ENCODE results near the gene ADGRG6.

Gene ADGRG6

DNA sequence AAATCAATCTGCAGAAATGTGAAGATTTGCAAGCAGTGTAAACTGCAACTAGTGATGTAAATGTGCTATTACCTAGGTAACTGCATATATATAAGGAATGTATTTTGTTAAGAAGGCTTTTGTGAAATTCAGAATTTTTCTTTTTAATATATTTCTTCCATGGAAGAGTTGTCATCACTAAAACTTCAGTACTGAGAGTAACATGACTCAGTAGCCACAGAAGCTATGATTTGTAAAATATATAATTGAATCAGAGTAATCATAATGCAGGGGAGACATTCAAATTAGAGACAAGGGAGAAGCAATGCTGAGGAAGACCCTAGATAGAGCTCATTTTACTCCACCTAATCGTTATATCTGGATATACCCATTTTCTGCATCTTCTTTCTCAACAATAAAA, 141.7 kb downstream of the ADGRG6 start:
- no peak overlapping the region for H3K4ac ChIP-seq (ENCODE audit: low read depth, low read length)
- no peak overlapping the region for H3K23ac ChIP-seq (ENCODE audit: low read length)
- H4K12ac ChIP-seq (ENCODE audit: low read depth, low read length), result no peak overlapping the region
- no peak overlapping the region for H3K4me2 ChIP-seq (ENCODE audit: low read length)
- no peaks in the 10 kb centered on the region for H3K79me2 ChIP-seq (ENCODE audit: control insufficient read depth, insufficient read depth, low read length, poor library complexity)
- no peak overlapping the region for H2BK12ac ChIP-seq (ENCODE audit: low read length)
- no peak for DNase-seq
- H3K27me3 ChIP-seq (ENCODE audit: insufficient read depth, low read length), result no peaks in the 10 kb centered on the region
- H3K9me3 ChIP-seq (ENCODE audit: insufficient read depth, low read depth, low read length), result no peaks in the 10 kb centered on the region
- no peak overlapping the region for H2BK5ac ChIP-seq (ENCODE audit: low read depth, low read length, poor library complexity)
- H3K18ac ChIP-seq (ENCODE audit: low read length), result no peak overlapping the region
- no peak overlapping the region for H2BK120ac ChIP-seq (ENCODE audit: insufficient read depth, low read length, poor library complexity)
- H4K91ac ChIP-seq (ENCODE audit: low read depth, low read length), result no peak overlapping the region
- no peaks in the 10 kb centered on the region for H3K79me1 ChIP-seq (ENCODE audit: low read length)
- no peak overlapping the region for H3K27ac ChIP-seq (ENCODE audit: low read depth, low read length)
- H3K14ac ChIP-seq (ENCODE audit: low read length), result no peak overlapping the region
- H3K4me3 ChIP-seq (ENCODE audit: low read depth, low read length), result no peak overlapping the region
- H2AFZ ChIP-seq (ENCODE audit: insufficient read depth, low read length, poor library complexity), result no peak overlapping the region
- H3K36me3 ChIP-seq (ENCODE audit: control insufficient read depth in 1 of 2, insufficient read depth in 2 of 2, low read length in 2 of 2), result peaks cover 4 to 6% of the 10 kb centered on the region in 2 experiments
- H2AK5ac ChIP-seq (ENCODE audit: low read length), result no peak overlapping the region
- peaks cover 0 to 5% of the 10 kb centered on the region in 2 experiments for H3K4me1 ChIP-seq (ENCODE audit: control insufficient read depth in 1 of 2, insufficient read depth in 2 of 2, low read length in 2 of 2)
- no peak overlapping the region for H3K9ac ChIP-seq (ENCODE audit: low read length)
- no CpG with 5 or more reads among the region's 1 CpG for WGBS (ENCODE audit: extremely low coverage, insufficient coverage, insufficient read length)
- no peak overlapping the region for H4K8ac ChIP-seq (ENCODE audit: low read depth, low read length)

DNA sequence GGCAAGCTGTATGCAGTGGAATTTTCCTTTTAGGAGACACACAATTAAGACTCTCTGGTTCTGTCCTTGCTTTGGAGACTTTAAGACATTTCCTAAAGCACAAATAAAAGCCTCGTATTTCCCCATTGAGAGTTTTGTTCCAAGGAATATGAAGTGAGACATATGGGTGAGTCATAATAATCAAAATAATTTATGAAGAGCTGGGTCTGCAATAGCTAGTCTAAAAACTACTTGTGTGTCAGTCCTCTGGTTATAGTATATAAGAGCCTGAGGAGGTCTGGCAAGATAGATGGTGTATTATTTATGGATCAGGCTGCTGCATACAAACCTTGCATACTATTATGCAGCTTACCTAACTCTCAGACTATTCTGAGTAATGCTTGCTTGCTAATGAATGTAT, 142.6 kb downstream of the ADGRG6 start:
- Histone ChIP-seq H3K9ac (ENCODE audit: low read length) (no peak overlapping the region), H2BK5ac (ENCODE audit: low read depth, low read length, poor library complexity) (no peak overlapping the region), H2AFZ (ENCODE audit: insufficient read depth, low read length, poor library complexity) (no peak overlapping the region), H3K4me2 (ENCODE audit: low read length) (no peak overlapping the region), H4K12ac (ENCODE audit: low read depth, low read length) (no peak overlapping the region), H3K79me2 (ENCODE audit: control insufficient read depth, insufficient read depth, low read length, poor library complexity) (no peaks in the 10 kb centered on the region), H3K4me3 (ENCODE audit: low read depth, low read length) (no peak overlapping the region), H3K79me1 (ENCODE audit: low read length) (no peaks in the 10 kb centered on the region), H3K27me3 (ENCODE audit: insufficient read depth, low read length) (no peaks in the 10 kb centered on the region), H3K36me3 (ENCODE audit: control insufficient read depth in 1 of 2, insufficient read depth in 2 of 2, low read length in 2 of 2) (peaks cover 2 to 4% of the 10 kb centered on the region in 2 experiments), H3K14ac (ENCODE audit: low read length) (no peak overlapping the region), H3K4ac (ENCODE audit: low read depth, low read length) (no peak overlapping the region), H3K18ac (ENCODE audit: low read length) (no peak overlapping the region), H2AK5ac (ENCODE audit: low read length) (no peak overlapping the region), H4K8ac (ENCODE audit: low read depth, low read length) (no peak overlapping the region), H3K9me3 (ENCODE audit: insufficient read depth, low read depth, low read length) (no peaks in the 10 kb centered on the region), H4K91ac (ENCODE audit: low read depth, low read length) (no peak overlapping the region), H3K27ac (ENCODE audit: low read depth, low read length) (no peak overlapping the region), H2BK120ac (ENCODE audit: insufficient read depth, low read length, poor library complexity) (no peak overlapping the region), H2BK12ac (ENCODE audit: low read length) (no peak overlapping the region), H3K4me1 (ENCODE audit: control insufficient read depth in 1 of 2, insufficient read depth in 2 of 2, low read length in 2 of 2) (peaks cover 0 to 5% of the 10 kb centered on the region in 2 experiments), H3K23ac (ENCODE audit: low read length) (no peak overlapping the region)
- no peak for DNase-seq
- no CpG with 5 or more reads among the region's 1 CpG for WGBS (ENCODE audit: extremely low coverage, insufficient coverage, insufficient read length)

DNA sequence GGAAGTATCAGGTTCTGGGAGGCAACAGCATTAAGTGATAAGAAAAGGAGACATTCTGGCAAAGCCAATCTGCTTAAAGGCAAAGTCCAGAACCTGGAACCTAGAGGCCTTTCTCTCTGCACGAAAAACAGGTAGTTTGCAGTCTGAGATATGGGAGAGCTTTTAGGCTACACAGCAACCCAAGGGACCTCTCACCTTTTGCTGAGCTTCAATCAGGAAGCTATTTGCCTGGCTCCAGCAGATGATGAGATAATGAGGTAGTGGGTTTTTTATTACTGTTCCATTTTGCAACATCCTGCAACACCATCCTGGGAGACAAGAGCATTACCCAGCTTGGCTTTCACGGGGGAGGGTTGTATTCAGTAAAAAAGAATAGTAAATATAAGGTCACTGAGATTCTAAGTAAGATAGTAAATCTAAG, 143.1 kb downstream of the ADGRG6 start:
- Histone ChIP-seq H3K18ac (ENCODE audit: low read length) (no peak overlapping the region), H3K27me3 (ENCODE audit: insufficient read depth, low read length) (no peaks in the 10 kb centered on the region)

DNA sequence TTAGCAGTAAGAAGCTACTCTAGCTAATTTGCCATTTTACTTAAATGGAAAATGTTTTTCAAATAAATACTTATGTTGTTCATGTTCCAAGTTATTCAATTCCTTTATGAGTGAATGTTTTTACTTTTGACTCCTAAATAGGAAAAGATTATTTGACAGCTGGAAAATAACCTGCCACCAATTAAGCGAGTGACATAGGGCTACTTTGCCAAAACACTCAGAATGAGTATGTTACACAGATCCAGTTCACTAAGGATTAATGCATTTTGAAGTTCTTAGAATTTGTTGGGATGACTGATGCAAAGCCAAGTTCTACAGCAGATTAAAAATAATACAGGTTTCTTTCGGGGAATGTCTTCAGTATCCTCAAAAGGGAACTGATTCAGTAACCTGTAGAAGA, 144.4 kb downstream of the ADGRG6 start:
- no peaks in the 10 kb centered on the region for H3K27me3 ChIP-seq (ENCODE audit: insufficient read depth, low read length)
- H3K14ac ChIP-seq (ENCODE audit: low read length), result no peak overlapping the region
- peaks cover 2% of the 10 kb centered on the region for H3K9me3 ChIP-seq (ENCODE audit: insufficient read depth, low read depth, low read length)
- no peak overlapping the region for H3K23ac ChIP-seq (ENCODE audit: low read length)
- no peak overlapping the region for H3K27ac ChIP-seq (ENCODE audit: low read depth, low read length)
- H2AFZ ChIP-seq (ENCODE audit: insufficient read depth, low read length, poor library complexity), result no peak overlapping the region
- H3K79me2 ChIP-seq (ENCODE audit: control insufficient read depth, insufficient read depth, low read length, poor library complexity), result no peaks in the 10 kb centered on the region
- peaks cover 4 to 8% of the 10 kb centered on the region in 2 experiments for H3K36me3 ChIP-seq (ENCODE audit: control insufficient read depth in 1 of 2, insufficient read depth in 2 of 2, low read length in 2 of 2)
- no peak overlapping the region for H2BK12ac ChIP-seq (ENCODE audit: low read length)
- H4K91ac ChIP-seq (ENCODE audit: low read depth, low read length), result no peak overlapping the region
- H2AK5ac ChIP-seq (ENCODE audit: low read length), result no peak overlapping the region
- no peaks in the 10 kb centered on the region for H3K79me1 ChIP-seq (ENCODE audit: low read length)
- no peak overlapping the region for H3K9ac ChIP-seq (ENCODE audit: low read length)
- H3K4ac ChIP-seq (ENCODE audit: low read depth, low read length), result no peak overlapping the region
- no peak overlapping the region for H4K12ac ChIP-seq (ENCODE audit: low read depth, low read length)
- DNase-seq, result no peak
- no peak overlapping the region for H2BK5ac ChIP-seq (ENCODE audit: low read depth, low read length, poor library complexity)
- H3K4me3 ChIP-seq (ENCODE audit: low read depth, low read length), result no peak overlapping the region
- no peak overlapping the region for H3K4me2 ChIP-seq (ENCODE audit: low read length)
- H3K4me1 ChIP-seq (ENCODE audit: control insufficient read depth in 1 of 2, insufficient read depth in 2 of 2, low read length in 2 of 2), result peaks cover 0 to 5% of the 10 kb centered on the region in 2 experiments
- WGBS (ENCODE audit: extremely low coverage, insufficient coverage, insufficient read length), result no CpG with 5 or more reads among the region's 2 CpGs
- no peak overlapping the region for H3K18ac ChIP-seq (ENCODE audit: low read length)
- no peak overlapping the region for H4K8ac ChIP-seq (ENCODE audit: low read depth, low read length)
- no peak overlapping the region for H2BK120ac ChIP-seq (ENCODE audit: insufficient read depth, low read length, poor library complexity)

More for the DNA sequence above, 143.1 kb downstream of the ADGRG6 start:
- H2BK12ac ChIP-seq (ENCODE audit: low read length), result no peak overlapping the region
- DNase-seq, result no peak
- no peaks in the 10 kb centered on the region for H3K79me1 ChIP-seq (ENCODE audit: low read length)
- H3K27ac ChIP-seq (ENCODE audit: low read depth, low read length), result no peak overlapping the region
- H2BK120ac ChIP-seq (ENCODE audit: insufficient read depth, low read length, poor library complexity), result no peak overlapping the region
- H3K4ac ChIP-seq (ENCODE audit: low read depth, low read length), result no peak overlapping the region
- H4K91ac ChIP-seq (ENCODE audit: low read depth, low read length), result no peak overlapping the region
- no peak overlapping the region for H4K12ac ChIP-seq (ENCODE audit: low read depth, low read length)
- H3K9ac ChIP-seq (ENCODE audit: low read length), result no peak overlapping the region
- H2AFZ ChIP-seq (ENCODE audit: insufficient read depth, low read length, poor library complexity), result no peak overlapping the region
- H3K4me1 ChIP-seq (ENCODE audit: control insufficient read depth in 1 of 2, insufficient read depth in 2 of 2, low read length in 2 of 2), result peaks cover 0 to 5% of the 10 kb centered on the region in 2 experiments
- H3K14ac ChIP-seq (ENCODE audit: low read length), result no peak overlapping the region
- H3K23ac ChIP-seq (ENCODE audit: low read length), result no peak overlapping the region
- no CpG with 5 or more reads among the region's 2 CpGs for WGBS (ENCODE audit: extremely low coverage, insufficient coverage, insufficient read length)
- H4K8ac ChIP-seq (ENCODE audit: low read depth, low read length), result no peak overlapping the region
- H3K79me2 ChIP-seq (ENCODE audit: control insufficient read depth, insufficient read depth, low read length, poor library complexity), result no peaks in the 10 kb centered on the region
- H2AK5ac ChIP-seq (ENCODE audit: low read length), result no peak overlapping the region
- H3K36me3 ChIP-seq (ENCODE audit: control insufficient read depth in 1 of 2, insufficient read depth in 2 of 2, low read length in 2 of 2), result peaks cover 2 to 4% of the 10 kb centered on the region in 2 experiments
- H3K9me3 ChIP-seq (ENCODE audit: insufficient read depth, low read depth, low read length), result no peaks in the 10 kb centered on the region
- H3K4me3 ChIP-seq (ENCODE audit: low read depth, low read length), result no peak overlapping the region
- H2BK5ac ChIP-seq (ENCODE audit: low read depth, low read length, poor library complexity), result no peak overlapping the region
- no peak overlapping the region for H3K4me2 ChIP-seq (ENCODE audit: low read length)

Measured in trophoblast cell (in vitro differentiated cells and primary cell).